Measurements from ENCODE around the gene TJP1.

- TF ChIP-seq CTCF (IDR thresholded peaks at IDR 0.05), result no peak
- no peak for TF ChIP-seq POLR2AphosphoS5 (IDR thresholded peaks at IDR 0.05)
- no peak for TF ChIP-seq POLR2A (IDR thresholded peaks at IDR 0.05)
- no peak for TF ChIP-seq EP300 (IDR thresholded peaks at IDR 0.05)
Observed at GRCh38 chr15:29853211-29853987, 31.1 kb upstream of the TJP1 start.

Data from upper lobe of left lung (tissue), 4 donors.